Stimulated activated naive CD4-positive, alpha-beta T cell (primary cell): ENCODE measurements around the gene LGR5.

Experiments used
- DNase-seq, 6 experiments: peaks; one replicate each; lab custom pipeline; 2025; lab: John Stamatoyannopoulos, UW

LGR5 gene

GRCh38 chr12:71439613-71440344, at the start of gene LGR5:
Gene LGR5, plus strand, starts transcription at chr12:71439798. Its CDS starts 283 bp downstream, at chr12:71440081.
- peak in 1 of 6 experiments; percentile 7 for DNase-seq

GRCh38 chr12:71392521-71393145, 47.0 kb upstream of the LGR5 start:
- DNase-seq, result peak in 2 of 6 experiments; percentile 3 to 15

GRCh38 chr12:71393625-71394024, 46.0 kb upstream of the LGR5 start:
- no peak for DNase-seq

GRCh38 chr12:71397433-71397954, 42.1 kb upstream of the LGR5 start:
- no peak for DNase-seq

- DNase-seq, result no peak
Observed at GRCh38 chr12:71399197-71399596, 40.4 kb upstream of the LGR5 start.

- no peak for DNase-seq
Observed at GRCh38 chr12:71400481-71400880, 39.1 kb upstream of the LGR5 start.

- no peak for DNase-seq
Observed at GRCh38 chr12:71405884-71406283, 33.7 kb upstream of the LGR5 start.

GRCh38 chr12:71407732-71408131, 31.9 kb upstream of the LGR5 start:
- DNase-seq, result no peak

- no peak for DNase-seq
Observed at GRCh38 chr12:71410844-71411243, 28.8 kb upstream of the LGR5 start.

GRCh38 chr12:71411635-71412034, 28.0 kb upstream of the LGR5 start:
- DNase-seq, result no peak

GRCh38 chr12:71415336-71416231, 24.0 kb upstream of the LGR5 start:
- peak in 4 of 6 experiments; percentile 5 to 65 (median 36) for DNase-seq

GRCh38 chr12:71417181-71417580, 22.4 kb upstream of the LGR5 start:
- no peak for DNase-seq

- no peak for DNase-seq
Observed at GRCh38 chr12:71420775-71421406, 18.7 kb upstream of the LGR5 start.

- no peak for DNase-seq
Observed at GRCh38 chr12:71425568-71426299, 13.9 kb upstream of the LGR5 start.

GRCh38 chr12:71426300-71427047, 13.1 kb upstream of the LGR5 start:
- no peak for DNase-seq

- DNase-seq, result no peak
Observed at GRCh38 chr12:71430756-71431155, 8.8 kb upstream of the LGR5 start.

GRCh38 chr12:71431991-71432390, 7.6 kb upstream of the LGR5 start:
- no peak for DNase-seq

- no peak for DNase-seq
Observed at GRCh38 chr12:71432936-71433335, 6.7 kb upstream of the LGR5 start.

- DNase-seq, result no peak
Observed at GRCh38 chr12:71436696-71437095, 2.9 kb upstream of the LGR5 start.

GRCh38 chr12:71438670-71439361, 782 bp upstream of the LGR5 start:
- DNase-seq, result peak in 1 of 6 experiments; percentile 26
